GM23338 (cell line): ENCODE measurements around the gene ZBTB25. TPM values are rescaled to one million over a fixed set of nuclear protein-coding genes. Genes with fewer than 3 reads are reported as not detected.

ENCODE experiments used
- CREB1 ChIP-seq: fragments of 250-450 bp; sonication (Bioruptor Pico); IDR thresholded peaks from 2 replicates; pipeline ENCODE4 v1.5.0; 2020; ENCODE audit warnings: low read depth, mild to moderate bottlenecking, moderate library complexity
- NANOG ChIP-seq: IDR thresholded peaks from 2 replicates; pipeline ENCODE4 v1.6.1; 2016; ENCODE audit warnings: antibody characterized with exemption, borderline replicate concordance
- ZNF114 ChIP-seq: fragments of 250-450 bp; sonication (Bioruptor Pico); IDR thresholded peaks from 2 replicates; pipeline ENCODE4 v1.5.0; 2020; ENCODE audit warnings: mild to moderate bottlenecking, moderate library complexity
- polyA plus RNA-seq: library from polyadenylated mRNA; unstranded; fragments of >200 nt; fragmentation: Nextera tagmentation; extraction: Ambion mirVana; gene quantifications from 2 replicates; pipeline ENCODE4 v1.2.1, GENCODE V29; 2016
- total RNA-seq: library from RNA; depleted of rRNA; stranded (reverse); fragments of >200 nt; shearing (Covaris generic); gene quantifications from 2 replicates; pipeline ENCODE4 v1.2.3, GENCODE V29; 2014
- TF ChIP-seq, protein P1 (sequence below): fragments of 250-450 bp; sonication (Bioruptor Pico); IDR thresholded peaks from 2 replicates; pipeline ENCODE4 v1.5.0; 2020; ENCODE audit warnings: mild to moderate bottlenecking, moderate library complexity
- TF ChIP-seq, protein P2 (sequence below): IDR thresholded peaks from one replicate; pipeline ENCODE4 v1.6.1; 2018; ENCODE audit warnings: antibody characterized with exemption; ENCODE audit not compliant: unreplicated experiment
- TF ChIP-seq, protein P3 (sequence below): IDR thresholded peaks from 2 replicates; pipeline ENCODE4 v1.6.1; 2016; ENCODE audit warnings: antibody characterized with exemption
- TF ChIP-seq, protein P4 (sequence below), 2 experiments: fragments of 200-600 bp in 1 of 2; sonication (generic) in 1 of 2; conservative IDR thresholded peaks; 2 replicates each; pipeline versions ENCODE4 v1.5.1 to v1.6.1; 2016 to 2017; ENCODE audit warnings: antibody characterized with exemption in 2 of 2, low read depth in 2 of 2, mild to moderate bottlenecking in 2 of 2, moderate library complexity in 1 of 2

Gene ZBTB25
- total and polyA plus RNA-seq, 2 experiments from 2014 or later, result 5.8 to 8.0 TPM

DNA sequence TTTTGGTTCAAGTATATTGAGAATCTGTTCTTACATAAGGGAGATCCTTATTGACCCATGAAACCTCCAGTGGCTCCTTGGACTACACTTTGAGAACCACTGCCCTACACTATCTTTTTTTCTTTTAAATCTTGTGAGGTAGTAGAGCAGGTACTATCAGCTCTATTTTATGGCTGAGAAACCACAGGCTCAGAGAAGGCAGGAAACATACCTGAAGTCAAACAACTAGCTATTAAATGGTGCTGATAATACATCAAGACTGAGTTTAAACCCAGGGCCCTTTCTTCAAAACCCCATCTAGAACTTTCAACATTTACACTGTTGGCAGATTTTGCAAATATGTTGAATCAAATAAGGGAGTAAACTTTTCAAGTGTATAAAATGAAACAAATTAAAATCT lies 6.9 kb downstream of the ZBTB25 start (continued):
- TF ChIP-seq, protein P1, sequence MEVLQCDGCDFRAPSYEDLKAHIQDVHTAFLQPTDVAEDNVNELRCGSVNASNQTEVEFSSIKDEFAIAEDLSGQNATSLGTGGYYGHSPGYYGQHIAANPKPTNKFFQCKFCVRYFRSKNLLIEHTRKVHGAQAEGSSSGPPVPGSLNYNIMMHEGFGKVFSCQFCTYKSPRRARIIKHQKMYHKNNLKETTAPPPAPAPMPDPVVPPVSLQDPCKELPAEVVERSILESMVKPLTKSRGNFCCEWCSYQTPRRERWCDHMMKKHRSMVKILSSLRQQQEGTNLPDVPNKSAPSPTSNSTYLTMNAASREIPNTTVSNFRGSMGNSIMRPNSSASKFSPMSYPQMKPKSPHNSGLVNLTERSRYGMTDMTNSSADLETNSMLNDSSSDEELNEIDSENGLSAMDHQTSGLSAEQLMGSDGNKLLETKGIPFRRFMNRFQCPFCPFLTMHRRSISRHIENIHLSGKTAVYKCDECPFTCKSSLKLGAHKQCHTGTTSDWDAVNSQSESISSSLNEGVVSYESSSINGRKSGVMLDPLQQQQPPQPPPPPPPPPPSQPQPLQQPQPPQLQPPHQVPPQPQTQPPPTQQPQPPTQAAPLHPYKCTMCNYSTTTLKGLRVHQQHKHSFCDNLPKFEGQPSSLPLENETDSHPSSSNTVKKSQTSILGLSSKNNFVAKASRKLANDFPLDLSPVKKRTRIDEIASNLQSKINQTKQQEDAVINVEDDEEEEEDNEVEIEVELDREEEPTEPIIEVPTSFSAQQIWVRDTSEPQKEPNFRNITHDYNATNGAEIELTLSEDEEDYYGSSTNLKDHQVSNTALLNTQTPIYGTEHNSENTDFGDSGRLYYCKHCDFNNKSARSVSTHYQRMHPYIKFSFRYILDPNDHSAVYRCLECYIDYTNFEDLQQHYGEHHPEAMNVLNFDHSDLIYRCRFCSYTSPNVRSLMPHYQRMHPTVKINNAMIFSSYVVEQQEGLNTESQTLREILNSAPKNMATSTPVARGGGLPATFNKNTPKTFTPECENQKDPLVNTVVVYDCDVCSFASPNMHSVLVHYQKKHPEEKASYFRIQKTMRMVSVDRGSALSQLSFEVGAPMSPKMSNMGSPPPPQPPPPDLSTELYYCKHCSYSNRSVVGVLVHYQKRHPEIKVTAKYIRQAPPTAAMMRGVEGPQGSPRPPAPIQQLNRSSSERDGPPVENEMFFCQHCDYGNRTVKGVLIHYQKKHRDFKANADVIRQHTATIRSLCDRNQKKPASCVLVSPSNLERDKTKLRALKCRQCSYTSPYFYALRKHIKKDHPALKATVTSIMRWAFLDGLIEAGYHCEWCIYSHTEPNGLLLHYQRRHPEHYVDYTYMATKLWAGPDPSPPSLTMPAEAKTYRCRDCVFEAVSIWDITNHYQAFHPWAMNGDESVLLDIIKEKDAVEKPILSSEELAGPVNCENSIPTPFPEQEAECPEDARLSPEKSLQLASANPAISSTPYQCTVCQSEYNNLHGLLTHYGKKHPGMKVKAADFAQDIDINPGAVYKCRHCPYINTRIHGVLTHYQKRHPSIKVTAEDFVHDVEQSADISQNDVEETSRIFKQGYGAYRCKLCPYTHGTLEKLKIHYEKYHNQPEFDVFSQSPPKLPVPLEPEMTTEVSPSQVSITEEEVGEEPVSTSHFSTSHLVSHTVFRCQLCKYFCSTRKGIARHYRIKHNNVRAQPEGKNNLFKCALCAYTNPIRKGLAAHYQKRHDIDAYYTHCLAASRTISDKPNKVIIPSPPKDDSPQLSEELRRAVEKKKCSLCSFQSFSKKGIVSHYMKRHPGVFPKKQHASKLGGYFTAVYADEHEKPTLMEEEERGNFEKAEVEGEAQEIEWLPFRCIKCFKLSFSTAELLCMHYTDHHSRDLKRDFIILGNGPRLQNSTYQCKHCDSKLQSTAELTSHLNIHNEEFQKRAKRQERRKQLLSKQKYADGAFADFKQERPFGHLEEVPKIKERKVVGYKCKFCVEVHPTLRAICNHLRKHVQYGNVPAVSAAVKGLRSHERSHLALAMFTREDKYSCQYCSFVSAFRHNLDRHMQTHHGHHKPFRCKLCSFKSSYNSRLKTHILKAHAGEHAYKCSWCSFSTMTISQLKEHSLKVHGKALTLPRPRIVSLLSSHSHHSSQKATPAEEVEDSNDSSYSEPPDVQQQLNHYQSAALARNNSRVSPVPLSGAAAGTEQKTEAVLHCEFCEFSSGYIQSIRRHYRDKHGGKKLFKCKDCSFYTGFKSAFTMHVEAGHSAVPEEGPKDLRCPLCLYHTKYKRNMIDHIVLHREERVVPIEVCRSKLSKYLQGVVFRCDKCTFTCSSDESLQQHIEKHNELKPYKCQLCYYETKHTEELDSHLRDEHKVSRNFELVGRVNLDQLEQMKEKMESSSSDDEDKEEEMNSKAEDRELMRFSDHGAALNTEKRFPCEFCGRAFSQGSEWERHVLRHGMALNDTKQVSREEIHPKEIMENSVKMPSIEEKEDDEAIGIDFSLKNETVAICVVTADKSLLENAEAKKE, result no peak
- TF ChIP-seq, protein P2, sequence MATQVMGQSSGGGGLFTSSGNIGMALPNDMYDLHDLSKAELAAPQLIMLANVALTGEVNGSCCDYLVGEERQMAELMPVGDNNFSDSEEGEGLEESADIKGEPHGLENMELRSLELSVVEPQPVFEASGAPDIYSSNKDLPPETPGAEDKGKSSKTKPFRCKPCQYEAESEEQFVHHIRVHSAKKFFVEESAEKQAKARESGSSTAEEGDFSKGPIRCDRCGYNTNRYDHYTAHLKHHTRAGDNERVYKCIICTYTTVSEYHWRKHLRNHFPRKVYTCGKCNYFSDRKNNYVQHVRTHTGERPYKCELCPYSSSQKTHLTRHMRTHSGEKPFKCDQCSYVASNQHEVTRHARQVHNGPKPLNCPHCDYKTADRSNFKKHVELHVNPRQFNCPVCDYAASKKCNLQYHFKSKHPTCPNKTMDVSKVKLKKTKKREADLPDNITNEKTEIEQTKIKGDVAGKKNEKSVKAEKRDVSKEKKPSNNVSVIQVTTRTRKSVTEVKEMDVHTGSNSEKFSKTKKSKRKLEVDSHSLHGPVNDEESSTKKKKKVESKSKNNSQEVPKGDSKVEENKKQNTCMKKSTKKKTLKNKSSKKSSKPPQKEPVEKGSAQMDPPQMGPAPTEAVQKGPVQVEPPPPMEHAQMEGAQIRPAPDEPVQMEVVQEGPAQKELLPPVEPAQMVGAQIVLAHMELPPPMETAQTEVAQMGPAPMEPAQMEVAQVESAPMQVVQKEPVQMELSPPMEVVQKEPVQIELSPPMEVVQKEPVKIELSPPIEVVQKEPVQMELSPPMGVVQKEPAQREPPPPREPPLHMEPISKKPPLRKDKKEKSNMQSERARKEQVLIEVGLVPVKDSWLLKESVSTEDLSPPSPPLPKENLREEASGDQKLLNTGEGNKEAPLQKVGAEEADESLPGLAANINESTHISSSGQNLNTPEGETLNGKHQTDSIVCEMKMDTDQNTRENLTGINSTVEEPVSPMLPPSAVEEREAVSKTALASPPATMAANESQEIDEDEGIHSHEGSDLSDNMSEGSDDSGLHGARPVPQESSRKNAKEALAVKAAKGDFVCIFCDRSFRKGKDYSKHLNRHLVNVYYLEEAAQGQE, result no peak
- TF ChIP-seq ZNF114 (CRISPR knock-in tag) (no peak), CREB1 (no peak), NANOG (no peak)
- TF ChIP-seq, protein P3, sequence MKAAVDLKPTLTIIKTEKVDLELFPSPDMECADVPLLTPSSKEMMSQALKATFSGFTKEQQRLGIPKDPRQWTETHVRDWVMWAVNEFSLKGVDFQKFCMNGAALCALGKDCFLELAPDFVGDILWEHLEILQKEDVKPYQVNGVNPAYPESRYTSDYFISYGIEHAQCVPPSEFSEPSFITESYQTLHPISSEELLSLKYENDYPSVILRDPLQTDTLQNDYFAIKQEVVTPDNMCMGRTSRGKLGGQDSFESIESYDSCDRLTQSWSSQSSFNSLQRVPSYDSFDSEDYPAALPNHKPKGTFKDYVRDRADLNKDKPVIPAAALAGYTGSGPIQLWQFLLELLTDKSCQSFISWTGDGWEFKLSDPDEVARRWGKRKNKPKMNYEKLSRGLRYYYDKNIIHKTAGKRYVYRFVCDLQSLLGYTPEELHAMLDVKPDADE, result no peak
- TF ChIP-seq, protein P4, sequence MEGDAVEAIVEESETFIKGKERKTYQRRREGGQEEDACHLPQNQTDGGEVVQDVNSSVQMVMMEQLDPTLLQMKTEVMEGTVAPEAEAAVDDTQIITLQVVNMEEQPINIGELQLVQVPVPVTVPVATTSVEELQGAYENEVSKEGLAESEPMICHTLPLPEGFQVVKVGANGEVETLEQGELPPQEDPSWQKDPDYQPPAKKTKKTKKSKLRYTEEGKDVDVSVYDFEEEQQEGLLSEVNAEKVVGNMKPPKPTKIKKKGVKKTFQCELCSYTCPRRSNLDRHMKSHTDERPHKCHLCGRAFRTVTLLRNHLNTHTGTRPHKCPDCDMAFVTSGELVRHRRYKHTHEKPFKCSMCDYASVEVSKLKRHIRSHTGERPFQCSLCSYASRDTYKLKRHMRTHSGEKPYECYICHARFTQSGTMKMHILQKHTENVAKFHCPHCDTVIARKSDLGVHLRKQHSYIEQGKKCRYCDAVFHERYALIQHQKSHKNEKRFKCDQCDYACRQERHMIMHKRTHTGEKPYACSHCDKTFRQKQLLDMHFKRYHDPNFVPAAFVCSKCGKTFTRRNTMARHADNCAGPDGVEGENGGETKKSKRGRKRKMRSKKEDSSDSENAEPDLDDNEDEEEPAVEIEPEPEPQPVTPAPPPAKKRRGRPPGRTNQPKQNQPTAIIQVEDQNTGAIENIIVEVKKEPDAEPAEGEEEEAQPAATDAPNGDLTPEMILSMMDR (conservative IDR thresholded peaks at IDR 0.05; ENCODE audit: low read depth in 2 of 2), result no peak
